Neural progenitor cell (in vitro differentiated cells): ENCODE data around the gene IKZF5. TPM values are rescaled to one million over a fixed set of nuclear protein-coding genes. Genes with fewer than 3 reads are reported as not detected.

Source experiments
- DNase-seq: peaks from one replicate; pipeline ENCODE4 v3.0.0-alpha.2; 2016; ENCODE audit warnings: low spot score
- H2AFZ ChIP-seq: fragments of 200-600 bp; sonication (generic); replicated peaks from 2 replicates; pipeline ENCODE4 v1.6.1; 2016; ENCODE audit warnings: antibody characterized with exemption
- H3F3A ChIP-seq: fragments of 200-600 bp; sonication (generic); 2 replicates; pipeline ENCODE4 v1.6.1; 2016; ENCODE audit warnings: antibody characterized with exemption, low read depth
- H3K27ac ChIP-seq: fragments of 200-600 bp; sonication (generic); 2 replicates; pipeline ENCODE4 v1.5.1; 2016; ENCODE audit warnings: mild to moderate bottlenecking
- H3K27me3 ChIP-seq: fragments of 200-600 bp; sonication (generic); 2 replicates; pipeline ENCODE4 v1.6.1; 2016; ENCODE audit warnings: mild to moderate bottlenecking, moderate library complexity
- H3K36me3 ChIP-seq: fragments of 200-600 bp; sonication (generic); 2 replicates; pipeline ENCODE4 v1.5.1; 2016
- H3K4me1 ChIP-seq: fragments of 200-600 bp; sonication (generic); 2 replicates; pipeline ENCODE4 v1.6.1; 2016; ENCODE audit warnings: mixed run types
- H3K4me2 ChIP-seq: fragments of 200-600 bp; sonication (generic); 2 replicates; pipeline ENCODE4 v1.6.1; 2016
- H3K4me3 ChIP-seq: fragments of 200-600 bp; sonication (generic); 2 replicates; pipeline ENCODE4 v1.5.1; 2016
- H3K79me2 ChIP-seq: fragments of 200-600 bp; sonication (generic); 2 replicates; pipeline ENCODE4 v1.6.1; 2016; ENCODE audit warnings: low read depth
- H3K9ac ChIP-seq: fragments of 200-600 bp; sonication (generic); 2 replicates; pipeline ENCODE4 v1.6.1; 2016
- H3K9me3 ChIP-seq: fragments of 200-600 bp; sonication (generic); 2 replicates; pipeline ENCODE4 v1.5.1; 2016; ENCODE audit warnings: low read depth
- H4K20me1 ChIP-seq: fragments of 200-600 bp; sonication (generic); 2 replicates; pipeline ENCODE4 v1.6.1; 2016; ENCODE audit warnings: low read depth
- H3K27ac Mint-ChIP-seq: 3 replicates; pipeline ENCODE4 v1.8.0; 2021; ENCODE audit warnings: mixed read lengths
- H3K27me3 Mint-ChIP-seq: 2 replicates; pipeline ENCODE4 v1.8.0; 2022; ENCODE audit warnings: low read depth, mild to moderate bottlenecking, inconsistent platforms, moderate library complexity, mixed read lengths; ENCODE audit not compliant: insufficient read depth
- H3K36me3 Mint-ChIP-seq: 3 replicates; pipeline ENCODE4 v1.8.0; 2021; ENCODE audit warnings: mixed read lengths
- H3K4me1 Mint-ChIP-seq: 3 replicates; pipeline ENCODE4 v1.8.0; 2021; ENCODE audit warnings: mixed read lengths
- H3K4me3 Mint-ChIP-seq: 3 replicates; pipeline ENCODE4 v1.8.0; 2021; ENCODE audit warnings: mild to moderate bottlenecking, moderate library complexity, mixed read lengths
- H3K9me3 Mint-ChIP-seq: 3 replicates; pipeline ENCODE4 v1.8.0; 2020; ENCODE audit warnings: mixed read lengths
- EZH2 ChIP-seq: fragments of 200-600 bp; sonication (generic); IDR thresholded peaks from 2 replicates; pipeline ENCODE4 v1.6.1; 2017; ENCODE audit warnings: antibody characterized with exemption, mild to moderate bottlenecking, moderate library complexity
- EZH2phosphoT487 ChIP-seq: fragments of 200-600 bp; sonication (generic); IDR thresholded peaks from 2 replicates; pipeline ENCODE4 v1.6.1; 2017; ENCODE audit warnings: antibody characterized with exemption
- total RNA-seq: library from RNA; depleted of rRNA; stranded (reverse); fragments of >200 nt; gene quantifications from 2 replicates; pipeline ENCODE4 v1.2.3, GENCODE V29; 2015; ENCODE audit warnings: low replicate concordance
- TF ChIP-seq, protein P1 (sequence below): fragments of 200-600 bp; sonication (generic); IDR thresholded peaks from 2 replicates; pipeline ENCODE4 v1.5.1; 2017; ENCODE audit warnings: antibody characterized with exemption, mild to moderate bottlenecking

Gene IKZF5
- total RNA-seq, 1 donor from 2014 or later = 10.7 TPM

DNA sequence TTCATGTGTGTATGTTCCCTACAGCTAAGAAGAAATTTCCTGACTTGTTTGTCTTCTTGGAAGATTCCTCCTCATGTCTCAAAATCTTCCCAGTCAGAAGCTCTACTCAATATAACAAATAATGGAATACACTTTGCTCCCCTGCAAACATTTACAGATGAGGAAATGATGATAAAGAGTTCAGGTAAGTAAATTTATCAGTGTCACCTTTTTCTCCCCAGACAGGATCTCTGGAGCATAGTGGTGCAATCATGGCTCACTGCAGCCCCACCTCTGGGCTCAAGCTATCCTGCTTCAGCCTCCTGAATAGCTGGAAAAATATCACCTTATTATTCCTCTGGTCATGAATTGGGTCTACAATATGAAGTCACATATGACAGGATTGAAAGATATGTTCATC is 25.7 kb upstream of the IKZF5 start:
- Histone ChIP-seq H3K4me2 (no peak overlapping the region), H3K9ac (no peak overlapping the region), H2AFZ (no peak overlapping the region), H3F3A (peaks cover under 1% of the 10 kb centered on the region), H3K27me3 (no peaks in the 10 kb centered on the region), H3K4me1 (peaks cover 9% of the 10 kb centered on the region), H3K9me3 (no peaks in the 10 kb centered on the region), H3K79me2 (no peaks in the 10 kb centered on the region), H3K4me3 (no peak overlapping the region), H4K20me1 (no peaks in the 10 kb centered on the region), H3K36me3 (no peaks in the 10 kb centered on the region), H3K27ac (no peak overlapping the region)
- Mint-ChIP-seq H3K36me3 (peaks cover 9% of the 10 kb centered on the region), H3K4me3 (no peak overlapping the region), H3K9me3 (no peaks in the 10 kb centered on the region), H3K27ac (no peak overlapping the region), H3K27me3 (no peaks in the 10 kb centered on the region), H3K4me1 (no peaks in the 10 kb centered on the region)
- no peak for TF ChIP-seq EZH2phosphoT487
- TF ChIP-seq, protein P1, sequence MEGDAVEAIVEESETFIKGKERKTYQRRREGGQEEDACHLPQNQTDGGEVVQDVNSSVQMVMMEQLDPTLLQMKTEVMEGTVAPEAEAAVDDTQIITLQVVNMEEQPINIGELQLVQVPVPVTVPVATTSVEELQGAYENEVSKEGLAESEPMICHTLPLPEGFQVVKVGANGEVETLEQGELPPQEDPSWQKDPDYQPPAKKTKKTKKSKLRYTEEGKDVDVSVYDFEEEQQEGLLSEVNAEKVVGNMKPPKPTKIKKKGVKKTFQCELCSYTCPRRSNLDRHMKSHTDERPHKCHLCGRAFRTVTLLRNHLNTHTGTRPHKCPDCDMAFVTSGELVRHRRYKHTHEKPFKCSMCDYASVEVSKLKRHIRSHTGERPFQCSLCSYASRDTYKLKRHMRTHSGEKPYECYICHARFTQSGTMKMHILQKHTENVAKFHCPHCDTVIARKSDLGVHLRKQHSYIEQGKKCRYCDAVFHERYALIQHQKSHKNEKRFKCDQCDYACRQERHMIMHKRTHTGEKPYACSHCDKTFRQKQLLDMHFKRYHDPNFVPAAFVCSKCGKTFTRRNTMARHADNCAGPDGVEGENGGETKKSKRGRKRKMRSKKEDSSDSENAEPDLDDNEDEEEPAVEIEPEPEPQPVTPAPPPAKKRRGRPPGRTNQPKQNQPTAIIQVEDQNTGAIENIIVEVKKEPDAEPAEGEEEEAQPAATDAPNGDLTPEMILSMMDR = no peak
- no peak for TF ChIP-seq EZH2
- DNase-seq = no peak

DNA sequence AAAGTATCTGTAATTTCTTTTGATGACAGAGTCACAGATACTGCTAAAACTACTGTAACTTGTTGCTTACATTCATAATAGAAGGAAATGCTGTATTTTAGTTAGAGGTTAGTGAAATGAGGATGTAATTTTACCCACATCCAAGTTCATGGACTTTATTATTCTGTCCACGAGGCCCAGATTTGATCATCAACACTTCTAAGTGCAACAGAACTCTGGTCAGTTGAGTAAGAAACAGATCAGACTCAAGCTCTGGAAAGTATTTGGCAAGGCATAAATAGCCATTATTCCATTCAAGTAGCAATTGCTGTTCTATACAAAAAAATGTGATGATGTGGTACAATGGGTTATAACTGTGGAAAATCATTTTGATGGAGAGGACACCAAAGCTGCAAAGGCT is 22.5 kb upstream of the IKZF5 start:
- no peaks in the 10 kb centered on the region for H3K79me2 ChIP-seq
- H3K27ac ChIP-seq = no peak overlapping the region
- H3K4me3 ChIP-seq = no peak overlapping the region
- no peak overlapping the region for H3K9ac ChIP-seq
- Mint-ChIP-seq H3K4me1 (no peaks in the 10 kb centered on the region), H3K9me3 (no peaks in the 10 kb centered on the region), H3K27me3 (no peaks in the 10 kb centered on the region), H3K36me3 (peaks cover 4% of the 10 kb centered on the region), H3K27ac (no peak overlapping the region), H3K4me3 (no peak overlapping the region)
- DNase-seq = no peak
- H3K36me3 ChIP-seq = no peaks in the 10 kb centered on the region
- H3K4me2 ChIP-seq = no peak overlapping the region
- no peak overlapping the region for H2AFZ ChIP-seq
- H3K9me3 ChIP-seq = no peaks in the 10 kb centered on the region
- H3K4me1 ChIP-seq = peaks cover 4% of the 10 kb centered on the region
- no peaks in the 10 kb centered on the region for H3F3A ChIP-seq
- H4K20me1 ChIP-seq = no peaks in the 10 kb centered on the region
- TF ChIP-seq EZH2 = no peak
- TF ChIP-seq, protein P1 = no peak
- no peak for TF ChIP-seq EZH2phosphoT487
- H3K27me3 ChIP-seq = no peaks in the 10 kb centered on the region

DNA sequence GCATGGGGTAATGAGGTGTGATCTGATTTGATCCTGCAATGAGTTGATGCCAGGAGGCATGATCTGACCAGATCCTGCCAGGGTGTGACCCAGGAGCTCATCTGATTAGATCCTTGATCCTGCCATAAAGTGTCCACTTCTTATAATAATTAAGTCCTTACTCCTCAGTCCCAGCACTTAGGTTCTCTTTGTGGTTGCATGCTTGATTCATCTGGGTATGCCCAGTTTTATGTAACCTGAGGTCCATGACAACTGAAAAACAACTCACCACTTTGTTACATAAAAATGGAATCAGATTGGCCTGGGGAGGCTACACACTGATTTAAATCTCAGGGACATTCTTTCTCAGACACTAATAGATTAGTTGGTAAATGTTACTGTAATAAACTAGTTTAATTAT is 19.3 kb upstream of the IKZF5 start:
- Histone ChIP-seq H3F3A (no peaks in the 10 kb centered on the region), H3K9ac (no peak overlapping the region), H3K4me1 (peaks cover 20% of the 10 kb centered on the region), H3K4me3 (no peak overlapping the region), H2AFZ (no peak overlapping the region), H3K4me2 (no peak overlapping the region), H4K20me1 (no peaks in the 10 kb centered on the region), H3K27me3 (no peaks in the 10 kb centered on the region), H3K36me3 (no peaks in the 10 kb centered on the region), H3K9me3 (no peaks in the 10 kb centered on the region), H3K27ac (no peak overlapping the region), H3K79me2 (no peaks in the 10 kb centered on the region)
- DNase-seq = no peak
- Mint-ChIP-seq H3K36me3 (no peaks in the 10 kb centered on the region), H3K27ac (no peak overlapping the region), H3K9me3 (no peaks in the 10 kb centered on the region), H3K4me1 (peaks cover 15% of the 10 kb centered on the region), H3K27me3 (no peaks in the 10 kb centered on the region), H3K4me3 (no peak overlapping the region)
- TF ChIP-seq, protein P1 = no peak
- no peak for TF ChIP-seq EZH2
- TF ChIP-seq EZH2phosphoT487 = no peak

DNA sequence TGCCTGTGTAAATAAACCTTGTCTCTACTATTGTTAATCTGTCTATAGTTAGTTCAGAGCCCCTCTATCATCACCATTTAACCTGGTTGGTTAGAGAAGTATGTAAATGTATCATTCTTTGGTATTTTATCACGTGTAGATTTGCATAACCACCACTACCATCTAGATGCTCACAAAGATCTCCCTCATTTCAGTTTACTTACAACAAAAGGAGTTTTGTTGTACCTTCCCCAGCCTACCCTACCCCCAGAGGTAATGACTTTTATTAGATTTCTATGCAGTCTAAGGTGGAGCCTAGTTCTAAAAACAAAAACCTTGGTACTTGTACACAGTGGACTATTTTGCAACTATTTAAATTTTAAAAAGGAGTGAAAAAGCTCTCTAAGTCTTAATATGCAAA is 17.7 kb upstream of the IKZF5 start:
- no peaks in the 10 kb centered on the region for H3K79me2 ChIP-seq
- H3K36me3 ChIP-seq = no peaks in the 10 kb centered on the region
- H2AFZ ChIP-seq = no peak overlapping the region
- no peak overlapping the region for H3K4me2 ChIP-seq
- no peaks in the 10 kb centered on the region for H3K27me3 ChIP-seq
- Mint-ChIP-seq H3K36me3 (no peaks in the 10 kb centered on the region), H3K9me3 (no peaks in the 10 kb centered on the region), H3K4me1 (peaks cover 20% of the 10 kb centered on the region), H3K27me3 (no peaks in the 10 kb centered on the region), H3K4me3 (no peak overlapping the region), H3K27ac (no peak overlapping the region)
- no peak overlapping the region for H3K27ac ChIP-seq
- H3K9ac ChIP-seq = no peak overlapping the region
- no peaks in the 10 kb centered on the region for H4K20me1 ChIP-seq
- H3K4me1 ChIP-seq = peaks cover 26% of the 10 kb centered on the region
- H3F3A ChIP-seq = no peaks in the 10 kb centered on the region
- no peak for DNase-seq
- TF ChIP-seq, protein P1 = no peak
- no peak for TF ChIP-seq EZH2
- TF ChIP-seq EZH2phosphoT487 = no peak
- H3K9me3 ChIP-seq = no peaks in the 10 kb centered on the region
- no peak overlapping the region for H3K4me3 ChIP-seq
